GM19351 (cell line): ENCODE data around the gene C11orf98.

Experiments
- ATAC-seq: cut with Tn5 transposase; IDR thresholded peaks from one replicate; pipeline ENCODE4 v1.9.1; 2021; ENCODE audit warnings: mild to moderate bottlenecking, moderate library complexity; ENCODE audit not compliant: unreplicated experiment

Gene C11orf98

DNA sequence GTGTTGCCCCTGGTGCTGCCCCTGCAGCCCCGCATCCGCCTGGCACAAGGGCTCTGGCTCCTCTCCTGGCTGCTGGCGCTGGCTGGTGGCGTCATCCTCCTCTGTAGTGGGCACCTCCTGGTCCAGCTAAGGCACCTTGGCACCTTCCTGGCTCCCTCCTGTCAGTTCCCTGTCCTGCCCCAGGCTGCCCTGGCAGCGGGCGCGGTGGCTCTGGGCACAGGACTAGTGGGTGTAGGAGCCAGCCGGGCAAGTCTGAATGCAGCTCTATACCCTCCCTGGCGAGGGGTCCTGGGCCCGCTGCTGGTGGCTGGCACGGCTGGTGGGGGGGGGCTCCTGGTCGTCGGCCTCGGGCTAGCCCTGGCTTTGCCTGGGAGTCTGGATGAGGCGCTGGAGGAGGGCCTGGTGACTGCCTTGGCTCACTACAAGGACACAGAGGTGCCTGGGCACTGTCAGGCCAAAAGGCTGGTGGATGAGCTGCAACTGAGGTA is 51.7 kb downstream of the C11orf98 start:
- ATAC-seq: no peak
